GM23338 (cell line): ENCODE measurements around the gene ENPP4. TPM values are rescaled to one million over a fixed set of nuclear protein-coding genes. Genes with fewer than 3 reads are reported as not detected.
"Not testable (repeated sequence)": the region's sequence is repeated elsewhere in the genome, so short reads cannot be mapped to it uniquely, and the experiment has no call there.

Experiments
- ATAC-seq: fragments of 200-7000 bp; cut with Tn5 transposase; 3 replicates; pipeline ENCODE4 v1.9.1; 2020
- DNase-seq: peaks from one replicate; pipeline ENCODE4 v3.0.0-alpha.2; 2015; ENCODE audit warnings: low spot score
- H2AFZ ChIP-seq: fragments of 200-600 bp; sonication (generic); 2 replicates; pipeline ENCODE4 v1.8.0; 2016; ENCODE audit warnings: antibody characterized with exemption, mild to moderate bottlenecking, moderate library complexity
- H3F3A ChIP-seq: fragments of 200-600 bp; sonication (generic); replicated peaks from 2 replicates; pipeline ENCODE4 v1.8.0; 2017; ENCODE audit warnings: antibody characterized with exemption, mixed run types, low read depth
- H3K27ac ChIP-seq: fragments of 200-600 bp; sonication (generic); 2 replicates; pipeline ENCODE4 v1.6.1; 2016; ENCODE audit warnings: low read depth
- H3K27me3 ChIP-seq: fragments of 200-600 bp; sonication (generic); 2 replicates; pipeline ENCODE4 v1.8.0; 2016; ENCODE audit warnings: mild to moderate bottlenecking, mixed run types, moderate library complexity; ENCODE audit not compliant: insufficient read depth
- H3K36me3 ChIP-seq: fragments of 200-600 bp; sonication (generic); 2 replicates; pipeline ENCODE4 v1.8.0; 2016; ENCODE audit warnings: mild to moderate bottlenecking; ENCODE audit not compliant: insufficient read depth
- H3K4me1 ChIP-seq: fragments of 200-600 bp; sonication (generic); 2 replicates; pipeline ENCODE4 v1.8.0; 2016; ENCODE audit warnings: mild to moderate bottlenecking, moderate library complexity; ENCODE audit not compliant: insufficient read depth
- H3K4me2 ChIP-seq: fragments of 200-600 bp; sonication (generic); 2 replicates; pipeline ENCODE4 v1.7.1; 2017; ENCODE audit warnings: mixed run types
- H3K4me3 ChIP-seq: fragments of 200-600 bp; sonication (generic); 2 replicates; pipeline ENCODE4 v1.6.1; 2016; ENCODE audit warnings: mixed run types
- H3K79me2 ChIP-seq: fragments of 200-600 bp; sonication (generic); replicated peaks from 2 replicates; pipeline ENCODE4 v1.8.0; 2017; ENCODE audit warnings: mild to moderate bottlenecking; ENCODE audit not compliant: insufficient read depth
- H3K9me2 ChIP-seq: fragments of 200-600 bp; sonication (generic); 2 replicates; pipeline ENCODE4 v1.8.0; 2017; ENCODE audit not compliant: insufficient read depth
- H4K20me1 ChIP-seq: fragments of 200-600 bp; sonication (generic); replicated peaks from 2 replicates; pipeline ENCODE4 v1.8.0; 2017; ENCODE audit warnings: mild to moderate bottlenecking; ENCODE audit not compliant: insufficient read depth
- H3K27ac Mint-ChIP-seq: 2 replicates; pipeline ENCODE4 v1.8.0; 2020; ENCODE audit warnings: inconsistent platforms, mild to moderate bottlenecking, moderate library complexity, mixed read lengths
- H3K27me3 Mint-ChIP-seq: 3 replicates; pipeline ENCODE4 v1.8.0; 2022; ENCODE audit warnings: low read depth, mild to moderate bottlenecking, moderate library complexity, mixed read lengths, inconsistent platforms; ENCODE audit not compliant: insufficient read depth, poor library complexity
- H3K36me3 Mint-ChIP-seq: 3 replicates; pipeline ENCODE4 v1.8.0; 2021; ENCODE audit warnings: low read depth, mild to moderate bottlenecking, inconsistent platforms, moderate library complexity, mixed read lengths
- H3K4me1 Mint-ChIP-seq: 3 replicates; pipeline ENCODE4 v1.8.0; 2020; ENCODE audit warnings: mild to moderate bottlenecking, inconsistent platforms, mixed read lengths
- H3K4me3 Mint-ChIP-seq: 3 replicates; pipeline ENCODE4 v1.8.0; 2021; ENCODE audit warnings: moderate library complexity, mild to moderate bottlenecking, inconsistent platforms, mixed read lengths
- H3K9me3 Mint-ChIP-seq: 3 replicates; pipeline ENCODE4 v1.8.0; 2020; ENCODE audit warnings: moderate library complexity, mild to moderate bottlenecking, inconsistent platforms, mixed read lengths
- CTCF ChIP-seq, 2 experiments: fragments of 200-600 bp in 1 of 2; sonication (generic) in 1 of 2; conservative IDR thresholded peaks; 2 replicates each; pipeline versions ENCODE4 v1.5.1 to v1.6.1; 2016 to 2017; ENCODE audit warnings: antibody characterized with exemption in 2 of 2, low read depth in 2 of 2, mild to moderate bottlenecking in 2 of 2, moderate library complexity in 1 of 2
- ETS1 ChIP-seq: IDR thresholded peaks from 2 replicates; pipeline ENCODE4 v1.6.1; 2016; ENCODE audit warnings: antibody characterized with exemption
- EZH2 ChIP-seq: fragments of 200-600 bp; sonication (generic); IDR thresholded peaks from one replicate; pipeline ENCODE4 v1.8.0; 2017; ENCODE audit warnings: antibody characterized with exemption, mild to moderate bottlenecking, low read depth; ENCODE audit not compliant: unreplicated experiment
- JUNB ChIP-seq: IDR thresholded peaks from one replicate; pipeline ENCODE4 v1.6.1; 2016; ENCODE audit warnings: antibody characterized with exemption; ENCODE audit not compliant: unreplicated experiment
- NANOG ChIP-seq: IDR thresholded peaks from 2 replicates; pipeline ENCODE4 v1.6.1; 2016; ENCODE audit warnings: antibody characterized with exemption, borderline replicate concordance
- REST ChIP-seq: IDR thresholded peaks from one replicate; pipeline ENCODE4 v1.6.1; 2018; ENCODE audit warnings: antibody characterized with exemption; ENCODE audit not compliant: unreplicated experiment
- STAT1 ChIP-seq: IDR thresholded peaks from one replicate; pipeline ENCODE4 v1.6.1; 2016; ENCODE audit warnings: antibody characterized with exemption; ENCODE audit not compliant: unreplicated experiment
- ZNF114 ChIP-seq: fragments of 250-450 bp; sonication (Bioruptor Pico); IDR thresholded peaks from 2 replicates; pipeline ENCODE4 v1.5.0; 2020; ENCODE audit warnings: mild to moderate bottlenecking, moderate library complexity
- polyA plus RNA-seq: library from polyadenylated mRNA; unstranded; fragments of >200 nt; fragmentation: Nextera tagmentation; extraction: Ambion mirVana; gene quantifications from 2 replicates; pipeline ENCODE4 v1.2.1, GENCODE V29; 2016
- total RNA-seq: library from RNA; depleted of rRNA; stranded (reverse); fragments of >200 nt; shearing (Covaris generic); gene quantifications from 2 replicates; pipeline ENCODE4 v1.2.3, GENCODE V29; 2014

Gene ENPP4
- total and polyA plus RNA-seq, 2 experiments from 2014 or later: 2.2 to 4.4 TPM

DNA sequence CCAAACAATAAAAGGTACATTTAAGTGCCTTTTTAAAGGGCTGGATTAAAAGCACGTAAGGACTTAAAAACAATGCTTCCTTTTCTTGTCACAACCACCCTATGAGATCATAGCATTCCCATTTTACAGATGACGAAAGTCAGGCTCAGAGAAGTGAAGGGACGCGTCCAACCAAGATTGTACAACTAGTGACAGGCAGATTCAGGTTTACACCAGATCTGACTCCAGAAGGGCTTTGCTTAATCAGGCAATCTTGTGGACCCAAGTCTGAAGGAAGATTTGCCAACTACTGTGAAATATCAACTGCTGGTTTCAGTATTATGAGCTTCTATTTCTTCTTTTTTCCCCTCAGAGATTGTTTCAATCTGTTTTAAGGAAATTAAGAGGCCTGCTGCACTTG, 877 bp downstream of the ENPP4 start:
- H3K79me2 ChIP-seq: no peaks in the 10 kb centered on the region
- no peak for DNase-seq
- 0 out of 2 replicates have a peak overlapping the region, but pooled peaks have one; percentile 100 for H2AFZ ChIP-seq
- Mint-ChIP-seq H3K9me3 (no peaks in the 10 kb centered on the region; the same call in 2 of the 3 replicates), H3K4me3 (peak overlapping the region; percentile 96), H3K27me3 (peaks cover 7% of the 10 kb centered on the region), H3K27ac (no peak overlapping the region), H3K4me1 (no peaks in the 10 kb centered on the region), H3K36me3 (no peaks in the 10 kb centered on the region)
- no peak for ATAC-seq
- peak overlapping the region; percentile 85 for H3K4me2 ChIP-seq
- no peaks in the 10 kb centered on the region for H3K9me2 ChIP-seq
- H3K27ac ChIP-seq: no peak overlapping the region
- H3K4me3 ChIP-seq: peak overlapping the region; percentile 98
- no peaks in the 10 kb centered on the region for H3K36me3 ChIP-seq
- no peaks in the 10 kb centered on the region for H3F3A ChIP-seq
- H3K27me3 ChIP-seq: peaks cover 22% of the 10 kb centered on the region
- H4K20me1 ChIP-seq: no peaks in the 10 kb centered on the region
- no peak for TF ChIP-seq JUNB
- TF ChIP-seq REST: no peak
- no peak for TF ChIP-seq EZH2
- TF ChIP-seq ZNF114 (CRISPR knock-in tag): no peak
- no peak for TF ChIP-seq NANOG
- TF ChIP-seq CTCF (conservative IDR thresholded peaks at IDR 0.05; ENCODE audit: low read depth in 2 of 2): no peak
- TF ChIP-seq ETS1: no peak
- no peak for TF ChIP-seq STAT1
- H3K4me1 ChIP-seq: peaks cover 6% of the 10 kb centered on the region

DNA sequence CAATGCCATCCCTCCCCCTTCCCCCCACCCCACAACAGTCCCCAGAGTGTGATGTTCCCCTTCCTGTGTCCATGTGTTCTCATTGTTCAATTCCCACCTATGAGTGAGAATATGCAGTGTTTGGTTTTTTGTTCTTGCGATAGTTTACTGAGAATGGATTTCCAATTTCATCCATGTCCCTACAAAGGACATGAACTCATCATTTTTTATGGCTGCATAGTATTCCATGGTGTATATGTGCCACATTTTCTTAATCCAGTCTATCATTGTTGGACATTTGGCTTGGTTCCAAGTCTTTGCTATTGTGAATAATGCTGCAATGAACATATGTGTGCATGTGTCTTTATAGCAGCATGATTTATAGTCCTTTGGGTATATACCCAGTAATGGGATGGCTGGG, 1.5 kb downstream of the ENPP4 start:
- not testable (repeated sequence) for ATAC-seq, H3K27ac Mint-ChIP-seq, H3K9me3 Mint-ChIP-seq, H3K36me3 Mint-ChIP-seq, H3K27me3 Mint-ChIP-seq, H3F3A ChIP-seq, H4K20me1 ChIP-seq, H3K27ac ChIP-seq, H3K4me2 ChIP-seq, H2AFZ ChIP-seq, H3K79me2 ChIP-seq, H3K4me1 ChIP-seq, H3K4me3 ChIP-seq, H3K9me2 ChIP-seq, H3K4me3 Mint-ChIP-seq, H3K4me1 Mint-ChIP-seq, H3K36me3 ChIP-seq, DNase-seq
- peaks cover 22% of the 10 kb centered on the region for H3K27me3 ChIP-seq
